ENCODE measurements around the gene CYSRT1.

- TF ChIP-seq, protein P1, sequence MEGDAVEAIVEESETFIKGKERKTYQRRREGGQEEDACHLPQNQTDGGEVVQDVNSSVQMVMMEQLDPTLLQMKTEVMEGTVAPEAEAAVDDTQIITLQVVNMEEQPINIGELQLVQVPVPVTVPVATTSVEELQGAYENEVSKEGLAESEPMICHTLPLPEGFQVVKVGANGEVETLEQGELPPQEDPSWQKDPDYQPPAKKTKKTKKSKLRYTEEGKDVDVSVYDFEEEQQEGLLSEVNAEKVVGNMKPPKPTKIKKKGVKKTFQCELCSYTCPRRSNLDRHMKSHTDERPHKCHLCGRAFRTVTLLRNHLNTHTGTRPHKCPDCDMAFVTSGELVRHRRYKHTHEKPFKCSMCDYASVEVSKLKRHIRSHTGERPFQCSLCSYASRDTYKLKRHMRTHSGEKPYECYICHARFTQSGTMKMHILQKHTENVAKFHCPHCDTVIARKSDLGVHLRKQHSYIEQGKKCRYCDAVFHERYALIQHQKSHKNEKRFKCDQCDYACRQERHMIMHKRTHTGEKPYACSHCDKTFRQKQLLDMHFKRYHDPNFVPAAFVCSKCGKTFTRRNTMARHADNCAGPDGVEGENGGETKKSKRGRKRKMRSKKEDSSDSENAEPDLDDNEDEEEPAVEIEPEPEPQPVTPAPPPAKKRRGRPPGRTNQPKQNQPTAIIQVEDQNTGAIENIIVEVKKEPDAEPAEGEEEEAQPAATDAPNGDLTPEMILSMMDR (IDR thresholded peaks at IDR 0.05): no peak
- TF ChIP-seq POLR2A (IDR thresholded peaks at IDR 0.05): no peak
Measured at GRCh38 chr9:137183980-137184595, 40.9 kb upstream of the CYSRT1 start.
